Sigmoid colon (tissue), 4 donors: ENCODE results near the gene C14orf132.

Experiments used
- EP300 ChIP-seq, 4 donors: sonication (generic); formaldehyde crosslinking; IDR thresholded peaks; one replicate each; pipeline ENCODE4 v1.6.1; 2017; ENCODE audit warnings: antibody characterized with exemption in 4 of 4
- POLR2A ChIP-seq, 2 donors: fragments of 450-650 bp; IDR thresholded peaks; one replicate each; pipeline ENCODE4 v1.6.1; 2016; ENCODE audit warnings: antibody characterized with exemption in 2 of 2, mild to moderate bottlenecking in 2 of 2, moderate library complexity in 2 of 2
- POLR2AphosphoS5 ChIP-seq, 4 donors: sonication (generic); formaldehyde crosslinking; IDR thresholded peaks; one replicate each; pipeline ENCODE4 v1.6.1; 2017; ENCODE audit warnings: antibody characterized with exemption in 4 of 4
- TF ChIP-seq, protein P1 (sequence below), 4 experiments: fragments of 450-650 bp in 3 of 4; fragments of 200-600 bp in 1 of 4; IDR thresholded peaks; one replicate each; pipeline ENCODE4 v1.5.1; 2016 to 2019; ENCODE audit warnings: antibody characterized with exemption in 4 of 4, mild to moderate bottlenecking in 3 of 4, moderate library complexity in 2 of 4

DNA sequence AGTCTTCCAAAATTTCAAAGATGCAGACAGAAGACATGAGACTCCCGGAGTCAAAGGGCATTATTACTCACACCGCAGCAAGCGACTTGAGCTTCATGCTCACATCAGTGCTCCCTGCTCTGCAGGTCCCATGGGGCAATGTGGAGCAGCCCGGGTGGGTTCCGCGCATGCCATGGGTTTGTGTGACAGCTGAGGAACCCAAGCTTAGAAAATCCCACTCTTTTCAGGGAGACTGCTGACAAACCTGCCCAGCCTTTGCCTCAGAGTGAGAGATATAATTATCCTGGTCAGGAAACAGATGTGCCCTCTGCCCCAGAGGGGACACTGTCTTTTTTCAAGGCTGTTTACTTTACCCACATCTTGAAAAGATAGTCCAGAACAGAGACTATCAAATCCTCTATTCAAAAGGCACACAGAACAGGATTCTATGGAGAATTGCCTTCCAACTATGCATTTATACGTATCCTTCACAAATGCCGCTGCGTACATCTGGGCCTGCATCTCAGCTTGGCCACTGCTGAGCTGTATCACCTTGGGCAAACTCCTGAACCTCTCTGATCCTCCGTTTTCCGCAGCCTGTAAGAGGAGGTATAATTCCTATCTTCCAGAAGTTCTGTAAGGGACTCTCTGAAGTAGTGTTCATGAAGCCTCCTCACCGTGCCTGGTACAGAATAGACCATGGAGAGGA lies 16.0 kb downstream of the C14orf132 start:
- TF ChIP-seq POLR2A (IDR thresholded peaks at IDR 0.05) (no peak), EP300 (IDR thresholded peaks at IDR 0.05) (no peak), POLR2AphosphoS5 (IDR thresholded peaks at IDR 0.05) (no peak)
- TF ChIP-seq, protein P1, sequence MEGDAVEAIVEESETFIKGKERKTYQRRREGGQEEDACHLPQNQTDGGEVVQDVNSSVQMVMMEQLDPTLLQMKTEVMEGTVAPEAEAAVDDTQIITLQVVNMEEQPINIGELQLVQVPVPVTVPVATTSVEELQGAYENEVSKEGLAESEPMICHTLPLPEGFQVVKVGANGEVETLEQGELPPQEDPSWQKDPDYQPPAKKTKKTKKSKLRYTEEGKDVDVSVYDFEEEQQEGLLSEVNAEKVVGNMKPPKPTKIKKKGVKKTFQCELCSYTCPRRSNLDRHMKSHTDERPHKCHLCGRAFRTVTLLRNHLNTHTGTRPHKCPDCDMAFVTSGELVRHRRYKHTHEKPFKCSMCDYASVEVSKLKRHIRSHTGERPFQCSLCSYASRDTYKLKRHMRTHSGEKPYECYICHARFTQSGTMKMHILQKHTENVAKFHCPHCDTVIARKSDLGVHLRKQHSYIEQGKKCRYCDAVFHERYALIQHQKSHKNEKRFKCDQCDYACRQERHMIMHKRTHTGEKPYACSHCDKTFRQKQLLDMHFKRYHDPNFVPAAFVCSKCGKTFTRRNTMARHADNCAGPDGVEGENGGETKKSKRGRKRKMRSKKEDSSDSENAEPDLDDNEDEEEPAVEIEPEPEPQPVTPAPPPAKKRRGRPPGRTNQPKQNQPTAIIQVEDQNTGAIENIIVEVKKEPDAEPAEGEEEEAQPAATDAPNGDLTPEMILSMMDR (IDR thresholded peaks at IDR 0.05) = no peak
